HepG2 (cell line): ENCODE data around the gene SPATA25. TPM values are rescaled to one million over a fixed set of nuclear protein-coding genes. Genes with fewer than 3 reads are reported as not detected.

ENCODE experiments used
- ATAC-seq: fragments of 200-7000 bp; cut with Tn5 transposase; 3 replicates; pipeline ENCODE4 v1.9.1; 2020; ENCODE audit warnings: mild to moderate bottlenecking, moderate library complexity
- BruUV-seq: library from RNA; stranded (reverse); fragments of 400-500 nt; replicated peaks from 2 replicates; lab custom pipeline; 2021; lab: Mats Ljungman, UMichigan
- CTCF ChIA-PET: fragments of 300-600 bp; formaldehyde crosslinking; extraction: SDS; loops from one replicate; lab custom pipeline; 2021; ENCODE audit warnings: low total read pairs, inconsistent platforms, low intra/inter-chr PET ratio; lab: Yijun Ruan, JAX
- POLR2A ChIA-PET: fragments of 350-600 bp; sonication (Branson Sonifier 250); formaldehyde crosslinking; loops from one replicate; lab custom pipeline; 2020; ENCODE audit warnings: antibody characterized with exemption, inconsistent platforms; lab: Yijun Ruan, JAX
- DNase-seq: peaks from one replicate; pipeline ENCODE4 v3.0.0-alpha.2; 2015; ENCODE audit warnings: low spot score
- FAIRE-seq: peaks from 3 replicates; lab custom pipeline; 2011; peaks lifted over from hg19 to GRCh38; lab: Jason Lieb, UNC
- H2AFZ ChIP-seq: one replicate; pipeline ENCODE4 v1.6.1; 2011; ENCODE audit warnings: low read length, inconsistent platforms
- H3K27ac ChIP-seq: fragments of 300-600 bp; 3 replicates; pipeline ENCODE4 v1.8.0; 2011; ENCODE audit warnings: mixed run types, mild to moderate bottlenecking, mixed read lengths, low read length, inconsistent platforms; ENCODE audit not compliant: insufficient read depth; ENCODE audit errors: extremely low read length
- H3K27me3 ChIP-seq, 2 experiments: fragments of 200-600 bp in 1 of 2; 2 replicates in 1 of 2; 3 replicates in 1 of 2; pipeline versions ENCODE4 v1.6.0 to v1.8.0; 2011; ENCODE audit warnings: low read length in 2 of 2, mild to moderate bottlenecking in 2 of 2, moderate library complexity in 2 of 2, inconsistent platforms in 1 of 2; ENCODE audit not compliant: insufficient read depth in 2 of 2, control insufficient read depth in 1 of 2
- H3K36me3 ChIP-seq, 2 experiments: fragments of 200-600 bp in 1 of 2; replicated peaks in 1 of 2; 2 replicates in 1 of 2; 3 replicates in 1 of 2; pipeline versions ENCODE4 v1.5.1 to v1.8.0; 2011; ENCODE audit warnings: low read length in 2 of 2, inconsistent platforms in 1 of 2; ENCODE audit not compliant: insufficient read depth in 2 of 2, control insufficient read depth in 1 of 2
- H3K4me1 ChIP-seq: 2 replicates; pipeline ENCODE4 v1.5.1; 2012; ENCODE audit warnings: low read length, inconsistent platforms; ENCODE audit not compliant: insufficient read depth
- H3K4me2 ChIP-seq: 2 replicates; pipeline ENCODE4 v1.6.0; 2011; ENCODE audit warnings: low read depth, low read length, inconsistent platforms
- H3K4me3 ChIP-seq, 3 experiments: fragments of 200-600 bp in 1 of 3; sonication (generic), shearing (Covaris generic) in 1 of 3; replicated peaks in 1 of 3; 2 replicates each; pipeline ENCODE4 v1.5.1; 2011 to 2016; ENCODE audit warnings: low read length in 3 of 3, inconsistent platforms in 2 of 3, low read depth in 2 of 3, mild to moderate bottlenecking in 2 of 3, control low read depth in 1 of 3, mixed read lengths in 1 of 3; ENCODE audit not compliant: insufficient read depth in 1 of 3
- H3K79me2 ChIP-seq: one replicate; pipeline ENCODE4 v1.6.1; 2011; ENCODE audit warnings: low read length, inconsistent platforms; ENCODE audit not compliant: insufficient read depth
- H3K9ac ChIP-seq: 2 replicates; pipeline ENCODE4 v1.6.0; 2011; ENCODE audit warnings: mild to moderate bottlenecking, low read depth, low read length, inconsistent platforms; ENCODE audit not compliant: insufficient read depth
- H3K9me3 ChIP-seq: 2 replicates; pipeline ENCODE4 v1.5.1; 2012; ENCODE audit warnings: mild to moderate bottlenecking, low read length
- H4K20me1 ChIP-seq: 2 replicates; pipeline ENCODE4 v1.6.0; 2011; ENCODE audit warnings: inconsistent platforms, mild to moderate bottlenecking, low read length, moderate library complexity; ENCODE audit not compliant: insufficient read depth
- FOXK1 ChIP-seq: sonication (generic); formaldehyde crosslinking; IDR thresholded peaks from 2 replicates; pipeline ENCODE4 v1.4.0; 2020; ENCODE audit warnings: low read depth, missing genetic modification reagents, borderline replicate concordance
- NR2F6 ChIP-seq, 2 experiments: IDR thresholded peaks; 2 replicates each; pipeline ENCODE4 v1.6.1; 2016; ENCODE audit warnings: antibody characterized with exemption in 1 of 2, mild to moderate bottlenecking in 1 of 2
- PITX1 ChIP-seq: sonication (generic); formaldehyde crosslinking; IDR thresholded peaks from 2 replicates; pipeline ENCODE4 v1.5.1; 2020; ENCODE audit warnings: mild to moderate bottlenecking, missing genetic modification reagents
- RXRB ChIP-seq: IDR thresholded peaks from 2 replicates; pipeline ENCODE4 v1.6.1; 2016; ENCODE audit warnings: borderline replicate concordance, missing genetic modification reagents, missing compliant biosample characterization
- TCF12 ChIP-seq, 2 experiments: fragments of 450-650 bp in 1 of 2; sonication (generic) in 1 of 2; formaldehyde crosslinking in 1 of 2; IDR thresholded peaks; 2 replicates each; pipeline versions ENCODE4 v1.6.1 to v1.8.0; 2017 to 2022; ENCODE audit warnings: antibody characterized with exemption in 1 of 2, mild to moderate bottlenecking in 1 of 2, missing genetic modification reagents in 1 of 2, moderate library complexity in 1 of 2
- ZBTB33 ChIP-seq: sonication (generic); formaldehyde crosslinking; IDR thresholded peaks from 2 replicates; pipeline ENCODE4 v1.4.0; 2020; ENCODE audit warnings: missing genetic modification reagents
- ZFP41 ChIP-seq: sonication (generic); formaldehyde crosslinking; IDR thresholded peaks from 2 replicates; pipeline ENCODE4 v1.4.0; 2020; ENCODE audit warnings: mild to moderate bottlenecking, missing genetic modification reagents, borderline replicate concordance
- ZNF142 ChIP-seq: sonication (generic); formaldehyde crosslinking; IDR thresholded peaks from 2 replicates; pipeline ENCODE4 v1.4.0; 2020; ENCODE audit warnings: missing genetic modification reagents
- ZNF513 ChIP-seq: sonication (generic); formaldehyde crosslinking; conservative IDR thresholded peaks from 2 replicates; pipeline ENCODE4 v1.5.0; 2020; ENCODE audit warnings: missing genetic modification reagents
- ZNF530 ChIP-seq: sonication (generic); formaldehyde crosslinking; IDR thresholded peaks from 2 replicates; pipeline ENCODE4 v1.5.0; 2020; ENCODE audit warnings: low read depth, mild to moderate bottlenecking, missing genetic modification reagents
- WGBS: methylation state at CpG from one replicate; pipeline ENCODE4 v1.1.6; 2017; ENCODE audit warnings: low lambda C conversion rate; 5-methylcytosine and 5-hydroxymethylcytosine counted together
- in situ Hi-C: cut with HindIII; loops from 2 replicates; pipeline ENCODE4 v1.10.0; 2017; ENCODE audit warnings: low pct_unique_long_range_greater_than_20kb; ENCODE audit not compliant: extremely low pct_ligation_motif_present
- intact Hi-C: fragments of 100-400 bp; cut with micrococcal nuclease; formaldehyde crosslinking; loops from one replicate; pipeline ENCODE4 v1.10.0; 2022; ENCODE audit not compliant: unreplicated experiment
- polyA plus RNA-seq, 8 experiments: library from polyadenylated mRNA; depleted of rRNA in 3 of 8; stranded (reverse) in 7 of 8; unstranded in 1 of 8; fragments of >200 nt; fragmentation: Illumina TruSeq in 4 of 8; extraction: Trizol in 4 of 8; gene quantifications; 2 replicates each; pipeline versions ENCODE4 v1.2.1 to v1.2.3, GENCODE V29; 2011 to 2016; ENCODE audit warnings: low read depth in 4 of 8, missing spikeins in 1 of 8, mixed read lengths in 1 of 8; ENCODE audit not compliant: insufficient read depth in 1 of 8
- total RNA-seq, 5 experiments: library from RNA; depleted of rRNA; stranded (reverse); fragments of >200 nt; fragmentation: Illumina TruSeq; extraction: Trizol; gene quantifications; 2 replicates each; pipeline ENCODE4 v1.2.3, GENCODE V29; 2016; ENCODE audit warnings: low read depth in 1 of 5

Gene SPATA25
- total and polyA plus RNA-seq, 2 of the 13 experiments (the other 11 are each of a cell fraction or from before 2014, with no cell fraction given), result 4.8 to 7.6 TPM

GRCh38 chr20:45919542-45920399 is 32.3 kb upstream of the SPATA25 start:
- intact Hi-C loops (no loop called here), in situ Hi-C loops (no loop called here)
- H3K4me1 ChIP-seq, result peaks cover 74% of the 10 kb centered on the region
- ATAC-seq (peak; percentile 54), DNase-seq (no peak), FAIRE-seq (no peak)
- BruUV-seq, result no TSS peak
- H3K4me3 ChIP-seq, result peak overlapping the region in 2 of 3 experiments; percentile 5 to 44; a peak in 3 of 6 replicates
- no peaks in the 10 kb centered on the region for H3K36me3 ChIP-seq
- no peaks in the 10 kb centered on the region for H3K79me2 ChIP-seq
- POLR2A ChIA-PET, result interaction anchor here (0.7 to 5.0 kb wide), 17 partner anchors 10 to 86 kb away, joined by 3 to 78 read pairs (median 9); partner anchors contain the start of genes ACOT8, CTSA, NEURL2 and PCIF1
- peak overlapping the region; percentile 24 for H2AFZ ChIP-seq
- no peaks in the 10 kb centered on the region for H3K9me3 ChIP-seq
- H3K27me3 ChIP-seq, result peaks cover 0 to 8% of the 10 kb centered on the region in 2 experiments; a peak in 2 of 5 replicates
- no peaks in the 10 kb centered on the region for H4K20me1 ChIP-seq
- H3K9ac ChIP-seq, result peak overlapping the region; percentile 16; the same call in 1 of the 2 replicates
- 3% methylated on average over 11 of the region's 11 CpGs for WGBS
- peak overlapping the region; percentile 48 for H3K4me2 ChIP-seq
- CTCF ChIA-PET, result no interaction called here
- H3K27ac ChIP-seq, result no peak overlapping the region
- no peak for TF ChIP-seq ZNF530 (CRISPR knock-in tag)
- TF ChIP-seq ZNF142 (CRISPR knock-in tag), result no peak
- 0 out of 2 replicates have a peak, but pooled peaks have one; percentile 57 for TF ChIP-seq ZFP41 (CRISPR knock-in tag)
- TF ChIP-seq PITX1 (CRISPR knock-in tag), result 0 out of 2 replicates have a peak, but pooled peaks have one; percentile 9
- TF ChIP-seq FOXK1, result peak; percentile 97; the same call in 1 of the 2 replicates
- TF ChIP-seq TCF12 (IDR thresholded peaks at IDR 0.05), result no peak
- no peak for TF ChIP-seq TCF12 (CRISPR knock-in tag; IDR thresholded peaks at IDR 0.05)
- no peak for TF ChIP-seq ZBTB33 (CRISPR knock-in tag)
- TF ChIP-seq RXRB (CRISPR knock-in tag), result peak; percentile 59; the same call in 1 of the 2 replicates
- no peak for TF ChIP-seq NR2F6 (IDR thresholded peaks at IDR 0.05)
- 0 out of 2 replicates have a peak, but pooled peaks have one; percentile 48 for TF ChIP-seq NR2F6 (CRISPR knock-in tag; IDR thresholded peaks at IDR 0.05)
- no peak for TF ChIP-seq ZNF513 (CRISPR knock-in tag)
